Astrocyte of the cerebellum (primary cell): ENCODE data around the gene PRKG1.

ENCODE experiments used
- DNase-seq: peaks from one replicate; pipeline ENCODE4 v3.0.0-alpha.2; 2011; ENCODE audit warnings: low read depth
- H3K4me3 ChIP-seq: 2 replicates; pipeline ENCODE4 v1.5.1; 2011; ENCODE audit warnings: mild to moderate bottlenecking, low read depth, low read length, moderate library complexity
- CTCF ChIP-seq: IDR thresholded peaks from 2 replicates; pipeline ENCODE4 v1.5.1; 2012; ENCODE audit warnings: low read length, low read depth, moderate library complexity, mild to moderate bottlenecking; ENCODE audit errors: missing control alignments
- in situ Hi-C: cut with HindIII; loops from 2 replicates; pipeline ENCODE4 v1.10.0; 2017; ENCODE audit warnings: low sequenced_read_pairs

Gene PRKG1

GRCh38 chr10:52331638-52332364 is 1257.5 kb downstream of the PRKG1 start:
- in situ Hi-C loops: no loop called here
- DNase-seq: no peak
- no peak for TF ChIP-seq CTCF
- no peak overlapping the region for H3K4me3 ChIP-seq

- DNase-seq: no peak
- H3K4me3 ChIP-seq: no peak overlapping the region
- in situ Hi-C loops: no loop called here
- no peak for TF ChIP-seq CTCF
Measured at GRCh38 chr10:52332815-52333214, 1258.5 kb downstream of the PRKG1 start.

- in situ Hi-C loops: no loop called here
- DNase-seq: peak; percentile 52
- no peak for TF ChIP-seq CTCF
Measured at GRCh38 chr10:52334595-52334994, 1260.3 kb downstream of the PRKG1 start.

GRCh38 chr10:52335665-52336064 is 1261.4 kb downstream of the PRKG1 start:
- DNase-seq: no peak
- no peak for TF ChIP-seq CTCF
- no peak overlapping the region for H3K4me3 ChIP-seq
- in situ Hi-C loops: no loop called here

More at GRCh38 chr10:52334595-52334994, 1260.3 kb downstream of the PRKG1 start:
- no peak overlapping the region for H3K4me3 ChIP-seq

- no peak for TF ChIP-seq CTCF
- in situ Hi-C loops: no loop called here
- DNase-seq: no peak
- H3K4me3 ChIP-seq: no peak overlapping the region
Measured at GRCh38 chr10:52337225-52337624, 1262.9 kb downstream of the PRKG1 start.

GRCh38 chr10:52343439-52343838 is 1269.2 kb downstream of the PRKG1 start:
- DNase-seq: no peak
- TF ChIP-seq CTCF: no peak
- in situ Hi-C loops: no loop called here
- no peak overlapping the region for H3K4me3 ChIP-seq
